Endothelial cell of hepatic sinusoid (primary cell): ENCODE measurements around the gene ZFYVE27.

ENCODE experiments used
- in situ Hi-C: cut with HindIII; loops from 2 replicates; pipeline ENCODE4 v1.10.0; 2017; ENCODE audit warnings: low sequenced_read_pairs

The ZFYVE27 gene

DNA sequence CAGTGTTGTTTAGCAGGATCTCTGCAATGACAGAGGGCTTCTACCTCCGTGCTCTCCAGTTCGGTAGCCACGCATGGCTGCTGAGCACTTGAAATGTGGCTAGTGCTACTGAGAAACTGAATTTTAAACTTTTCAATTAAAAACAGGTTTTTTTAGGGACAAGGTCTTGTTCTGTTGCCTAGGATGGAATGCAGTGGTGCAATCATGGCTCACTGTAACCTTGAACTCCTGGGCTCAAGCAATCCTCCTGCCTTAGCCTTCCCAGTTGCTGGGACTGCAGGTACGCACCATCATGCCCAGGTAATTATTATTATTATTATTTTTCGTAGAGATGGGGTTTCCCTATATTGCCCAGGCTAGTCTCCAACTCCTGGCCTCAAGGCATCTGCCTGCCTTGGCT is 48.3 kb downstream of the ZFYVE27 start:
- in situ Hi-C loops: no loop called here

DNA sequence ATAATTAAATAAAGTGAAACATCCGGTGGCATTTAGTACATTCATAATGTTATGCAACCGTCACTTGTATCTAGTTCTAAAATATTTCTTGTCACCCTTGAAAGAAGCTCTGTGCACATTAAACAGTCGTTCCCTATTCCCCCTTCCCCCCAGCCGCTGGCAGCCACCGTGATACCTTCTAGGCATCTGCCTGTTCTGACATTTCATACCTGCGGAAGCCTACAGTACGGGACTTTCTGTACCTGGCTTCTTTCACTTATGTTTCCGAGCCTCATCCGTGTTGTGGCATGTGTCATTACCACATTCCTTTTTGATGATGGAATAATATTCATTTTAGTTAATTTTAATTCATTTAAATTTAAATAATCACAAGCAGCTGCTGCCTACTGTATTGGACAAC is 48.8 kb downstream of the ZFYVE27 start:
- in situ Hi-C loops: no loop called here

GRCh38 chr10:97788552-97789442 is 51.9 kb downstream of the ZFYVE27 start:
- in situ Hi-C loops: no loop called here

DNA sequence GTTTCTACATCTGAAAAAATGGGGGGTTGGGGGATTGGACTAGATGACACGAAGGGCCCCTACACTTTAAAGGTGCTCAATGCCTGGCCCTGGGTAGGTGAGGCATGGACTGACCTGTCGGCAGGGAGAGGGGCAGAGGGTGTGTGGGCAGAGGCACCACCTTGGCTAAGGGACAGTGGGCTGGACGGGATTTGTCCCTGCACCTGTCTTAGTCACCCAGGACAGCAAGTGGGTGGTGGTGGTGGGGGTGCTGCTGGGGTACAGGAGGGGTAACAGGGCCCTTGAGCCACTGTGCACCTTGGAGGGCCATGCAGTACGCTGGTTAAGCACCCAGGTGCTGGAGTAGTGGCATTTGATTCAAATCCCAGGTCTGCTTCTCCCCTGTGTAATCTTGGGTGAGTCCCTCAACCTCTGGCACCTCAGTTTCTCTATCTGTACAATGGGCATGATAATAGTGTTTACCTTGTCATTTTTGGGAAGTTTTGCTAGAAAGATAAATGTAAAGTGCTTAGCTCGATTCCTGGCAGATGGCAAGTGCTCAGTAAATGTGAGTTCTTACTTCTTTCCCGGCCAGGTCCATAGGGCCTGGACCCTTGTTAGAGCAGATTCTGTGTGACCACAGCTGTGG is 53.0 kb downstream of the ZFYVE27 start:
- in situ Hi-C loops: no loop called here

GRCh38 chr10:97791824-97792721 is 55.1 kb downstream of the ZFYVE27 start:
- in situ Hi-C loops: no loop called here

GRCh38 chr10:97795886-97796285 is 59.0 kb downstream of the ZFYVE27 start:
- in situ Hi-C loops: no loop called here

DNA sequence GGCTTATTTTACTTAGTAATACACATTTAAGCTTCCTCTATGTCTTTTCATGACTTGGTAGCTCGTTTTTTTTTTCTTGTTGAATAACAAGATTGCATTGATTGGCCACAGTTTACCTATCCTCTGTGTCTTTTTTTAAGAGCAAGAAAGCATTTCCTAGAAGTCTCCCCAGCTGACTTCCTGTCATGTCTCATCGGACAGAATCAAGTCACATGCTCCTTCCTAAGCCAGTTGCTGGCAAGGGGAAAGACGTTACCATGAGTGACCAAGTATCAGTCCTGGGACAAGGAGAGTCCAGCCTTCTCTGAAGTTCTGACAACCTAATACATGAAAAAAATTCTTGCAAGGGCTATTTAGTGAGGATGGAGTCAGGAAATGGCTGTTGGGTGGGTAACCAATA is 59.7 kb downstream of the ZFYVE27 start:
- in situ Hi-C loops: no loop called here

DNA sequence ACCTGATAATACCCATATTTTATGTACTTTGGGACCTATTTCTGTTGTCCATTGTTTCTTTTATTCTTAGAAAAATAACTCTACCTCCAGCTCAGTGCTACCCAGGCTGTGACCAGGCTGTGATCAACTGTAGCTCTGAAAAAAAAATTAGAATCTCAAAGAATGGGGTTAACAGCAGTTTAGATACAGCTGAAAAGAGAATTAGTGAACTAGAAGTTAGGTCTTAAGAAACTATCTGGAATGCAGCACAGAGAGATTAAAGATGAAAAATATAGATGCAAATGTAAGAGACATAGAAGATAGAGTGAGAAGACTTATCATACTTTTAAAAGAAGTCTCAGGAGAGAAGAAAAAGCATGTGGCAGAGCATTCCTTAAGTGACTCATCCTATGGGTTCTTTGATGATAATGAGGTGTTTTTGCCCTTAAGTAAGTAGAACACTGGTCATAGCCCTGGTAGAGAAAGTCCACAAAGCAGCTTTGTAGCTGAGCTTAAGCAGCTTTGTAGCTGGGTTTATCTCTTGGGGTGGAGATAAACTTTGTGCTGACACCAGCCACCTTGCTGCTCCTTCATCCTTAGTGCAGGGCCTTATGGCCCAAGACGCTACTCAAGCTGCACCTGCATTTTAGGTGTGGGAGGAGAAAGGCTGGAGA is 62.2 kb downstream of the ZFYVE27 start:
- in situ Hi-C loops: no loop called here

DNA sequence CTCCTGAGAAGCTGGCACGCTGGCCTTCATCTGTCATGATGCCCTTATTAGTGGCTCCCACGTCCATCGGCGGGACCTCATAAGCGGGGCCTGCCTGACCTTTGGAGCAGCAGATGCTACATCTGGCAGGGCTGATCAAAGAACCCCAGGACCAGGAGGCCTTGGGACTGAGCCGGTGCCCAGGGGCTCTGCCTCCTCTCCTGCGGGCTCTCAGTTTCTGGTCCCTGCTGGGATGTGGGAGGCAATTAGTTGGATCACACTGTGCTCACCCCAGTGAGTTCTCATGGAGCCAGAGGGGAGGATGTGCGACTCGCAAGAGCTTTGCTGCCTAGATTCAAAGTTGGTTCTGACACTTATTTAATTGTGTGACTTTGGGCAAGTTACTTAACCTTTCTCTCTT is 63.5 kb downstream of the ZFYVE27 start:
- in situ Hi-C loops: no loop called here

GRCh38 chr10:97801422-97801821 is 64.5 kb downstream of the ZFYVE27 start:
- in situ Hi-C loops: no loop called here

DNA sequence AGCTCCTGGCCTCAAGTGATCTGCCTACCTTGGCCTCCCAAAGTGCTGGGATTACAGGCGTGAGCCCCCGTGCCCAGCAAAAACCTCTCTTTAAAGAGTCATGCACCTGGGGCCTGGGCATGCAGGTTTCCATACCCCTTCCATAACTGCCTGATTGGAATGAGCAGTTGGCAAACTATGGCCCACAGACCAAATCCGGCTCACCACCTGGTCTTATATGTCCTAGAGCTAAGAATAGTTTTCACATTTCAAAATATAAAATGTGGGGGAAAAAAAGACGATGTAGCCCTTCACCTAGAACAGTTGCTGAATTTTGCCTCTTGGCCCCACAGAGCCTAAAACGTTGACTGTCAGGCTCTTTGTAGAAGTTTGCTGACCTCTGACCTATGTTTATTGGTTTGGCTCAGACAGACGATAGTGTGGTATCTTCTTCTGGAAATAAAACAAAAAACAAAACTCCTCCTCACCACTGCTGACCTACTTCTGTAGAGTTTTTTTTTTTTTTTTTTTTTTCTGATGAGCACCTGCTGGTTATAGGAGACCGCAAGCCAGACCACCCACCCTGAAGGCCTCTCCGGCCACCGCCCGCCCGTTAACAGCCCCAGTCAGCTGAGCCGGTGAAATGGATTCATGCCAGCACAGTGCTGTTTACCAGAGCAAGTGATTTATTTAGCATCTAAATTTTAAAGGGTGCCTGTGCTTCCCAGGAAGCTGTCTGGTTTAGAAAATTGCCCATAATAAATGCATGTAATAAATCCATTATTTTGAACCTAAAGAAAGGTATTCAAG is 68.4 kb downstream of the ZFYVE27 start:
- in situ Hi-C loops: no loop called here

GRCh38 chr10:97805949-97806348 is 69.0 kb downstream of the ZFYVE27 start:
- in situ Hi-C loops: no loop called here

DNA sequence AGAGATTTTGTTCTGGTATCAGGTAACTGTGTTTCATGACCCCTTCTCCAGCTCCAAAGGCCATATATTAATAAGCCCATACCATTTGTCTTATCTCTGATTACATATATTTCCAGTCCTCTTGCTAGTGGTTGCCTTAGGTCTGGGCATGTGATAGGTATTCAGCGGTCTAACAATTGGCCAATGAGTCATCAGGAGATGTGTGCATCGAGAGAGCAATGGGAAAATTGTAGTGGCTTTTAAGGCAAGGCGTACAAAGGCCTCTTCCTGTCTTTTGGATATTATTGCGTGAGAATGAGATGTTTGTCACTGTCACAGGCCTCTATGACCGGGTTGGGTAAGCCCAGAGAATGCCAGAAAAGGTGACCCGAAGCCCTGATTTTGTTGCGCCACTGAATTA is 73.5 kb downstream of the ZFYVE27 start:
- in situ Hi-C loops: no loop called here
